KG1 (cell line): Measurements from ENCODE around the gene SCAANT1.
A peak's percentile ranks its signal among the peaks of the same experiment; 100 is the strongest.

Source experiments
- DNase-seq: peaks from one replicate; lab custom pipeline; 2025; lab: John Stamatoyannopoulos, UW

The SCAANT1 gene

GRCh38 chr3:63911873-63912767 lies at the start of gene SCAANT1:
Gene SCAANT1, minus strand, starts transcription at chr3:63912383.
- peak; percentile 36 for DNase-seq

GRCh38 chr3:63961891-63962290 lies 49.7 kb upstream of the SCAANT1 start:
- DNase-seq: no peak

- DNase-seq: no peak
Measured at GRCh38 chr3:63960048-63960711, 48.0 kb upstream of the SCAANT1 start.

- DNase-seq: no peak
Measured at GRCh38 chr3:63959146-63959545, 47.0 kb upstream of the SCAANT1 start.

- DNase-seq: no peak
Measured at GRCh38 chr3:63955830-63956545, 43.8 kb upstream of the SCAANT1 start.

- no peak for DNase-seq
Measured at GRCh38 chr3:63955036-63955650, 43.0 kb upstream of the SCAANT1 start.

- no peak for DNase-seq
Measured at GRCh38 chr3:63954182-63954581, 42.0 kb upstream of the SCAANT1 start.

- no peak for DNase-seq
Measured at GRCh38 chr3:63952248-63952594, 40.0 kb upstream of the SCAANT1 start.

GRCh38 chr3:63951492-63952247 lies 39.5 kb upstream of the SCAANT1 start:
- DNase-seq: no peak

- no peak for DNase-seq
Measured at GRCh38 chr3:63950698-63951097, 38.5 kb upstream of the SCAANT1 start.

GRCh38 chr3:63949005-63949404 lies 36.8 kb upstream of the SCAANT1 start:
- DNase-seq: no peak

- no peak for DNase-seq
Measured at GRCh38 chr3:63947594-63947993, 35.4 kb upstream of the SCAANT1 start.

- no peak for DNase-seq
Measured at GRCh38 chr3:63946753-63947152, 34.6 kb upstream of the SCAANT1 start.

- DNase-seq: no peak
Measured at GRCh38 chr3:63945558-63946096, 33.4 kb upstream of the SCAANT1 start.

- no peak for DNase-seq
Measured at GRCh38 chr3:63943678-63944077, 31.5 kb upstream of the SCAANT1 start.

- DNase-seq: no peak
Measured at GRCh38 chr3:63942528-63942927, 30.3 kb upstream of the SCAANT1 start.

- DNase-seq: no peak
Measured at GRCh38 chr3:63940389-63940757, 28.2 kb upstream of the SCAANT1 start.

GRCh38 chr3:63937661-63938651 lies 25.8 kb upstream of the SCAANT1 start:
- no peak for DNase-seq

- DNase-seq: no peak
Measured at GRCh38 chr3:63936925-63937324, 24.7 kb upstream of the SCAANT1 start.
